ENCODE measurements around the gene NMU.

DNA sequence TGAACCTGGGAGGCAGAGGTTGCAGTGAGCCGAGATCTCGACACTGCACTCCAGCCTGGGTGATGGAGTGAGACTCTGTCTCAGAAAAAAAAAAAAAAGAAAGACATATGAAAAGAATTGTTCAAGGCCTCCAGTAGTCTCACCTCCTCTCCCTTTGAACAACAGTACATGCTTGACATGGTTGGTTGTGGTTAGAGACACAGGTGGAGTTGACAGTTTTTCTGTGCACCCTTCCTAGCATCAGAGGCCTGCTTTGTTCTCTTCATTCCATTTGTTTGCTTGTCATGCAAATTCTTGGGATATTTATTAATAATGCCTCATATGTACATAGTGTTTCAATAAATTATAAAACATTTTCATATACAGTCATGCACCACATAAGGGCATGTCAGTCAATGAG is 25.7 kb downstream of the NMU start:
- no peak for TF ChIP-seq ZNF274 (IDR thresholded peaks at IDR 0.05; ENCODE audit: low read depth, low read length)
- no peak for TF ChIP-seq YY1 (IDR thresholded peaks at IDR 0.05; ENCODE audit: insufficient read depth, insufficient read length)
